GM18867 (cell line): ENCODE data around the gene SMURF1.

ENCODE experiments used
- ATAC-seq: cut with Tn5 transposase; IDR thresholded peaks from one replicate; pipeline ENCODE4 v1.9.1; 2021; ENCODE audit warnings: mild to moderate bottlenecking, moderate library complexity; ENCODE audit not compliant: unreplicated experiment

SMURF1 gene

DNA sequence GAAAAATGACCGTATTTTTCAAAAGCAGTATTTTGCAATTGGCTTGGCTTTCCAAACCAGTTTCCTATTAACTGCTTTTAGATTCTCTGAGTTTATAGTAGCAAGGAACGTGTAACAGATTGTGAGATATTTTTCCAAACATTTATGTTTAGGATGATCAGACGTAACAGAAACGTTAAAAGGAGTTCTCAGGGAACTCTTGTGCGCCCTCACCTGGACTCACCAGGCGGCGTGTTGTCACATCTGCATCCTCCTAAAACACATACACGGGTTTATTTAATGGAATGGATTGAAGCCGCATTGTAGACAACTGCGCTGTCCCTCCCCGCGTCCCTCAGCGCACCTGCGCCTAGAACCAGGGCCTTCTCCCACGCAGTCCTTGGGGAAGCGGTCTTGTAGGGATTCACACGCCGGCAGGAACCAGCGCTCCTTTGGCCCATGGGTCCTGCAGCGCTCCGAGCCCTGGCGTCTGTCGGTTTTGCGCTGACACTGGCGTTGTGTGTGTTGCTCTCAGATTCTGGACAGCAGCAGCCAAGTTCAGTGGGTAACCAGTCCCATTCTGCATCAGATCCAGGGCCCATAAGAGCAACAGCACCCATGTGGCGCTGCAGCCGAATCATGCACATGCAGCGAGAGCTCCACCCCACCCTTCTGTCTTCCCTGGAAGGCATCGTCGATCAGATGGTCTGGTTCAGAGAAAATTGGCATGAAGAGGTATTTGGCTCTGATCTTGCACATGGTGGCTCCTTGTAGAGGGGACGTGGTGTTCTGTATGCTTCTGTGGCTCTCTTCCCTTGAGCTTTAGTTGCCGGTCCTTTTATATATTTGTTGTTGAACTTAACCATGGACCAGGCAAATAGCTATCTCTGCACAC, 150.6 kb downstream of the SMURF1 start:
- ATAC-seq = no peak

DNA sequence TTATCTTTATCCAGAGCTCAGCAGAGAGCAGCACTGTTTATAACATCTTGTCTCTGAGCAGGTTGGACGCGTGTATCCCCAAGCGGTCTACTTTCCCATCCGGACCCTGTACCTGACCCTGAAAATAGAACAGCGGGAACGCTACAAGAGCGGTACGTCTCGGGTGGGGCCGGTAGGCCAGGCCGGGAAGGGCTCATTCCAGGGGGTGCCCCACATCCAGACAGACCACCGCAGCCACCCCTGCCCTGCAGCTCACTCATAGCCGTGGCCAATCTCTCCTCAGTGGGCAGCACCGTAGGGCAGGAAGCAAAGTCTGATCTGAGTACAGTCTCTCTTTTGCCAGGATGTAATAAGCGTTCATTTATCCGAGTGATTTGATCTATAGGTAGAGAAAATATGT, 151.8 kb downstream of the SMURF1 start:
- ATAC-seq = no peak

DNA sequence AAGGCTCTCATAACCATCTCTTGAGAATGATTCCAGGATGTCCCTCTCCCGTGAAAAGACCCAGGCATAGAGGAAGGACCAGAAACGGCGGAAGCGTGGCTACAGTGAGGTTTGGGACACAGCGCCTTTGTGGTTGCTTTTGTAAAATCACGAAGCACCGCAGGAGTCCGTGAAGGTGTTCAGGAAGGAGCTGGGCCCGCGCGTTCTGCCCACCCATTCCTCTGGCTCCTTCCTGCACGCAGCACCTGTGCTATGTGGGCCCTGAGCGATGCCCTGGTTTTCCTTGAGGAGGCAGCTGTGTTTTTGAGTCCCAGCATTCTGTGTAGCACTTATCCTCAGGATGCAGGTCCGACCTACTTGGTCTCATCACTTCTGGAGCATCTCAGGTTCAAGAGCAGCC, 152.8 kb downstream of the SMURF1 start:
- no peak for ATAC-seq

DNA sequence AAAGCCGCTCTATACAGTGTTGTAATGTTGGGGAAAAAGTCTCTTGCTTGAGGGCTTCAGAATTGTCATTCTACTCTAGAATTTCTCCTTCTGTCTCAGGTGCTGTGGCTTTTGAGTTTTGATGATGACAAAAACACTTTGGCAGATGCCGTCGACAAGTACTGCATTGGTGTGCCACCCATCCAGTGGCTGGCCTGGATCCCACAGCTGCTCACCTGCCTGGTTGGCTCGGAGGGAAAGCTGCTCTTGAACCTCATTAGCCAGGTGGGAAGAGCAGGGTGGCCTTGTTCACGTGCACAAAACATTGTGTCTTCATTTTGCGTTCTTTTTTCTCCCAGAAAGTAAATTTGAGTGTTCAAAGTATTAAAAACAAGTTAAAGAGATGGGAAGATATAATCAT, 153.6 kb downstream of the SMURF1 start:
- ATAC-seq = no peak

DNA sequence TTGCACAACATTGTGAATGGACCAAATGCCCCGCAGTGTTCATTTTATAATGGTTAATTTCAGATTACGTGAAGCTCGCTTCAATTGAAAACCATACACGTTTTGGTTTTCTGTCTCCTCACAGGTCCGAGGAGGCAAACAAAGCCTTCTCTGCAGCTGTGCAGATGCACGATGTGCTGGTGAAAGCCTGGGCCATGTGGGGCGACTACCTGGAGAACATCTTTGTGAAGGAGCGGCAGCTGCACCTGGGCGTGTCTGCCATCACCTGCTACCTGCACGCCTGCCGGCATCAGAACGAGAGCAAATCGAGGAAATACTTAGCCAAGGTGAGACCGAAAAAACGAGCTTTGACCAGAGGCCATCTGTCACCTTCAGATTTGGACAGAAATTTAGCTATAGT, 155.3 kb downstream of the SMURF1 start:
- no peak for ATAC-seq

DNA sequence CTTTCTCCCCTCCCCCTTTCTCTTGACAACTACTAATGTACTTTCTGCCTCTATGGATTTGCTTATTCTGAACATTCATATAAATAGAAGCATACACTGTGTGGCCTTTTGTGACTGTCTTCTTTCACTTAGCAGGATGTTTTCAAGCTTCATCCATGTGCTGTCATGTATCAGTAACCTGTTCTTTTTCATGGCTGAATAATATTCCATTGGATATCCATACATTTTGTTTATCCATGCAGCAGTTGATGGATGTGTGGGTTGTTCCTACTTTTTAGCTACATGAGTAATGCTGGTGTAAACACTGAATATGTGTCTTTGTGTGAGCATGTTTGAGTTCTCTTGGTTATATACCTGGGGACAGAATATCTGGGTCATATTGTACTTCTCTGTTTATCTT, 158.0 kb downstream of the SMURF1 start:
- ATAC-seq = no peak

DNA sequence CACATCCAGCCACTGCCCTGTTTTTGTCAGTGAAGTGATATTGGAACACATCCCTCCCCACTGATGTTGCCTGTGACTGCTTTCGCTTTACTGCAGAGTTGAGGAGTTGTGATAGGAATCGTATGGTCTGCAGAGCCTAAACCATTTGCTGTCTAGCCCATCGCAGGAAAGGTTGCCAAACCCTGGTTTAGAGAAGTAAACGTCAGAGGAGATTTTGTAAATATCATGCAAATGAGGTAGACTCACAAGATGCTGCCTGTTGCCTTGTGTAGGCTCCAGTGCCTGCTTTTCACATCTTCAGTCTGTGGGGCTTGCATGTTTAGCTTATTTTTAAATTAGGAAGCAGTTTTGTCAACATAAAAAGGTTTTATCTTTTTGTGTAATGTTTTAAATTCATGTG, 158.5 kb downstream of the SMURF1 start:
- ATAC-seq = no peak

DNA sequence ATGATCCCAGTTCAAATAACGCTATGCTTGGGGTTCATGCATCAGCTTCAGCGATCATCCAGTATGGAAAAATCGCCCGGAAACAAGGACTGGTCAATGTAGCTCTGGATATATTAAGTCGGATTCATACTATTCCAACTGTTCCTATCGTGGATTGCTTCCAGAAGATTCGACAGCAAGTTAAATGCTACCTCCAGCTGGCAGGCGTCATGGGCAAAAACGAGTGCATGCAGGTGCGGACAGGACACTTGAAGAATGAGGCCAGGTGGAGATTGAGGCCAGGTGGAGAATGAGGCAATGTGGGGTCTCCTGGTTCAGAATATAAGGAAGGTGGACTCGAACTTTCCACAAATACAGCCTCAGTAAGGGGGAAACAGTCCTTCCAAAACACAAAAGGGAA, 159.8 kb downstream of the SMURF1 start:
- ATAC-seq = no peak

DNA sequence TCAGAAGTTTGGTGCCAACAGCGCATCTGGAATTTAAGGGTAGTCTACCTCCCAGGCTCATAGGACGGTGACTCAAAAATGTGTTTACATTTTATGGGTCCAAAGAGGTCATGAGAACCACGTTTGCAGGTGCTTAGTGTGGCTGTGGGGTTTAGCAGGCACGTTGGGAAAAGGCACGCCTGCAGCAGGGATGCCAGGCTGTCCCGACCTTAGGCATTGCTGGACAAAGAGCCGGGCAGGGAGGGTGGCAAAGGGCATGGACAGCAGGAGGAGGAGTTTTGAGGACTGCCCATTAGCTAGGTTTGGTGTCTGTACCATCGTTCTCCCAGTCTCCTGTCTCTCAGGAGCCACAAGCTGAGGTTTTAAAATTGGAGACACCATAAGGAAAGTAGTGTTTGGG, 161.2 kb downstream of the SMURF1 start:
- no peak for ATAC-seq

DNA sequence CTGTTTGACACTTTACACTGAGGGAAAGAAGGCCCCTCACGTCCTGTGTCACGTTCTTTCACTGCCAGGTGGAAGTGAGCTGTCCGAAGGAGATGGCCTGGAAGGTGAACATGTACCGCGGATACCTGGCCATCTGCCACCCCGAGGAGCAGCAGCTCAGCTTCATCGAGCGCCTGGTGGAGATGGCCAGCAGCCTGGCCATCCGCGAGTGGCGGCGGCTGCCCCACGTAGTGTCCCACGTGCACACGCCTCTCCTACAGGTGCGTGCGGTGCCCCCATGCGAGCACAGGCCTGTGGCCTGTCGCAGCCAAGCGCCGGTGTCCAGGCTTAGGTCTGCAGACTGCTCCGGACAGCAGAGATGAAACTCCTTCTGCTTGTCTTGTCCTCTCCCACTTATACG, 162.2 kb downstream of the SMURF1 start:
- ATAC-seq = no peak

DNA sequence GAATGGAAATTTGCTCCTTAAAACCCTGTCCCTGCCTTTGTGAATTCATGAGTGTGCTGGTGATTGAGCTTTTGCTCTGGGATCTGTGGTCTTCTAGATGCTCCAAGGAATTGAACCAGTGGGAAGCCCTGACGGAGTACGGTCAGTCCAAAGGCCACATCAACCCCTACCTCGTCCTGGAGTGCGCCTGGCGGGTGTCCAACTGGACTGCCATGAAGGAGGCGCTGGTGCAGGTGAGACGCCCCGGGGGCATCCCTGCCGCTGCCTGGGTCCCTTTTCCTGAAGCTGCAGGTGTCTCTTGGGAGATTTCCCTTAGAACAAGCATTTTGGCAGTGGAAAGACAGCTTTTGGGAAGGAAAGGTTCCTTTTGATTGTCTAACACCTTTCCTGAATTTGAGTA, 165.2 kb downstream of the SMURF1 start:
- no peak for ATAC-seq
